Measurements from ENCODE around the gene RAB6B. TPM values are rescaled to one million over a fixed set of nuclear protein-coding genes. Genes with fewer than 3 reads are reported as not detected.

RAB6B gene
- total and polyA plus RNA-seq, 7 donors: 0.93 to 3.8 (median 2.0) TPM

DNA sequence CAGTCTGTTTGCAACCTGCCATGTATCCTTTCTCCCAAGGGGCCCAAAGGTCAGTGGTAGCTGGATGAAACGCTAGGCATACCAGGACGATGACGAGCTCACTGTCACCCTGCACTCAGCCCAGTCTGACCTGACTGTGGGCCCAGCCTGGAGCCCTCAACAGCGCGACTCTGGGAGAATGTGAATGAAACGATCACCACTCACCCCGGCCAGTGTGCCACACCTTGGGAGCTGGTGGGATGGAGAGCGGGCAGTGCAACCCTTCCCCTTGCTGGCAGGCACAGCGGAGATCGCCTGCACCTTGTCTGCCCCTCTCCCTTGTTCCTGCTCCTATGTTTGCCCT, 62.9 kb downstream of the RAB6B start:
- ATAC-seq (no peak), DNase-seq (no peak)
- WGBS, 3 donors: 92 to 94% (median 94%) methylated on average over 10 of the region's 10 CpGs
- Histone ChIP-seq H3K4me1 (no peaks in the 10 kb centered on the region), H3K9me3 (no peaks in the 10 kb centered on the region), H3K27me3 (ENCODE audit: insufficient read depth in 3 of 3, low read length in 2 of 3) (no peaks in the 10 kb centered on the region), H3K4me3 (no peak overlapping the region), H3K36me3 (ENCODE audit: insufficient read depth in 1 of 2, low read depth in 1 of 2) (no peaks in the 10 kb centered on the region), H3K27ac (no peak overlapping the region)
- TF ChIP-seq, protein P1, sequence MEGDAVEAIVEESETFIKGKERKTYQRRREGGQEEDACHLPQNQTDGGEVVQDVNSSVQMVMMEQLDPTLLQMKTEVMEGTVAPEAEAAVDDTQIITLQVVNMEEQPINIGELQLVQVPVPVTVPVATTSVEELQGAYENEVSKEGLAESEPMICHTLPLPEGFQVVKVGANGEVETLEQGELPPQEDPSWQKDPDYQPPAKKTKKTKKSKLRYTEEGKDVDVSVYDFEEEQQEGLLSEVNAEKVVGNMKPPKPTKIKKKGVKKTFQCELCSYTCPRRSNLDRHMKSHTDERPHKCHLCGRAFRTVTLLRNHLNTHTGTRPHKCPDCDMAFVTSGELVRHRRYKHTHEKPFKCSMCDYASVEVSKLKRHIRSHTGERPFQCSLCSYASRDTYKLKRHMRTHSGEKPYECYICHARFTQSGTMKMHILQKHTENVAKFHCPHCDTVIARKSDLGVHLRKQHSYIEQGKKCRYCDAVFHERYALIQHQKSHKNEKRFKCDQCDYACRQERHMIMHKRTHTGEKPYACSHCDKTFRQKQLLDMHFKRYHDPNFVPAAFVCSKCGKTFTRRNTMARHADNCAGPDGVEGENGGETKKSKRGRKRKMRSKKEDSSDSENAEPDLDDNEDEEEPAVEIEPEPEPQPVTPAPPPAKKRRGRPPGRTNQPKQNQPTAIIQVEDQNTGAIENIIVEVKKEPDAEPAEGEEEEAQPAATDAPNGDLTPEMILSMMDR (IDR thresholded peaks at IDR 0.05): no peak
- intact Hi-C loops (cut with DNase I): no loop called here

DNA sequence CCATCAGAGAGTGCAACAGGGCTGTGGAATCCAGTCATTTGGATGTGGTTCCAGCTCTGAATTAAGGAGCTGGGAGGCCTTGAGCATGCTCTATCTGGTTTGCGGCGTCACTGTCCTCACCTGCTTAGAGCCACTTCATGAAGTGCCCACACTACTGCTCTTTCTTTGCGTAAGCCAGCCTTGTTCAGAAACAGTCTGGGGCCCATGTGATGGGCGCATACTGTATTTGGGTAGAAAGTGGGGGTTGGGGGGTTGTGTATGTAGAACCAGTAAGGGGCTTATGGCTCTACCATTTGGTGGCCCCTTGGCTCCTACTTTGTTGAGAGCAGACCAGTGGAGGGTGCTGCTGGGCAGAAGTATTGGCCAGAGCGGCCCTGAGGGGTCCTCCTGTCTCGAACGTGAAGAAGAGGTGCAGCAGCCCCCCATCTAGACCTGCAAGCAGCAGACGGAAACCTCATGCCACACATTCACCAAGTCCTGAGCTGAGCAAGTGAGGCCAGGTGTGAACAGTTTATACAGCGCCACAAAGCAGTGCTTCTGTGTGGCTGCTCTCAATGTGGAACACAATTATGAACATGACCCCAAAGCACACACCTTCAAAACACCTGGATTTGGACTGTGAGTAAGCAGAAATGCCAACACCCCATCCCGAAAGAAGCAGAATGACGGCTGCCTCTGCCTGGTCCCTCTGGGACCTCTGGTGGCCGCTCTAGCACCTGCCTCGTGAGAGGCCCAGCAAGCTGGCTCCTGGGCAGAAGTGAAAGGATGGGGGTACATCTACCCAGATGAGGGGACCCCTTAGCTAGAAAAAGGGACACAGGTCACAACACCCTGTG, 63.5 kb downstream of the RAB6B start:
- Histone ChIP-seq H3K4me1 (no peaks in the 10 kb centered on the region), H3K27ac (no peak overlapping the region), H3K36me3 (ENCODE audit: insufficient read depth in 1 of 2, low read depth in 1 of 2) (no peaks in the 10 kb centered on the region), H3K4me3 (no peak overlapping the region), H3K9me3 (no peaks in the 10 kb centered on the region), H3K27me3 (ENCODE audit: insufficient read depth in 3 of 3, low read length in 2 of 3) (no peaks in the 10 kb centered on the region)
- intact Hi-C loops (cut with DNase I): no loop called here
- WGBS, 3 donors: 78 to 87% (median 81%) methylated on average over 13 of the region's 13 CpGs
- ATAC-seq (no peak), DNase-seq (no peak)
- TF ChIP-seq, protein P1 (IDR thresholded peaks at IDR 0.05): no peak

DNA sequence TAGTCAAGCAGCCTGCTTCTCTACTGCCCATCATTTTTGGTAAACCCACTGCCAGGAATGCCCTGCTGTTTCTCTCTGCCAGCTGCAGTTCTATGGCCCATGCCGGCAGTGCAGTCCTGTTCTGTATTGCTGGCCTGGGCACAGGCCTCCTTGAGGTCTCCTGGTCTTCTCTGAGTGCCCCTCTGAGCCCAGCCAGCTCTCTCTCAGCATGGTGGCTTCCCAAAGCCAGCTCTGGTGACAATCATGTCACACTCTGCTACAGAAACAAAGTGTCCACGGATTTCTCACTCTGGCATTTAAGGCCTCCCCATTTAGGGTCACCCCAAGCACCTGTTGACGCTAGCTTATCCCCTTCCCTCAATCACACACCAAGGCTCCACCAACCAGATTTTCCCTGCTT, 65.6 kb downstream of the RAB6B start:
- intact Hi-C loops (cut with DNase I): no loop called here
- DNase-seq (no peak), ATAC-seq (no peak)
- 79 to 84% (median 82%) methylated on average over 3 of the region's 3 CpGs for WGBS, 3 donors
- no peaks in the 10 kb centered on the region for H3K9me3 ChIP-seq
- TF ChIP-seq, protein P1 (IDR thresholded peaks at IDR 0.05): no peak
- H3K36me3 ChIP-seq (ENCODE audit: insufficient read depth in 1 of 2, low read depth in 1 of 2): peaks cover 0 to 16% of the 10 kb centered on the region in 2 donors
- H3K4me1 ChIP-seq: no peaks in the 10 kb centered on the region
- no peaks in the 10 kb centered on the region for H3K27me3 ChIP-seq (ENCODE audit: insufficient read depth in 3 of 3, low read length in 2 of 3)
- no peak overlapping the region for H3K4me3 ChIP-seq
- H3K27ac ChIP-seq: no peak overlapping the region

GRCh38 chr3:133829310-133829707, 66.4 kb downstream of the RAB6B start:
- Histone ChIP-seq H3K4me3 (no peak overlapping the region), H3K36me3 (ENCODE audit: insufficient read depth in 1 of 2, low read depth in 1 of 2) (peaks cover 0 to 23% of the 10 kb centered on the region in 2 donors), H3K4me1 (no peaks in the 10 kb centered on the region), H3K27ac (no peak overlapping the region), H3K27me3 (ENCODE audit: insufficient read depth in 3 of 3, low read length in 2 of 3) (no peaks in the 10 kb centered on the region), H3K9me3 (no peaks in the 10 kb centered on the region)
- no peak for DNase-seq
- WGBS, 3 donors: 55 to 72% (median 69%) methylated on average over 3 of the region's 3 CpGs
- intact Hi-C loops (cut with DNase I): no loop called here
- no peak for ATAC-seq
- TF ChIP-seq, protein P1 (IDR thresholded peaks at IDR 0.05): no peak
